HepG2 (cell line): ENCODE results near the gene BCL2. TPM values are rescaled to one million over a fixed set of nuclear protein-coding genes. Genes with fewer than 3 reads are reported as not detected.

Source experiments
- ATAC-seq: fragments of 200-7000 bp; cut with Tn5 transposase; 3 replicates; pipeline ENCODE4 v1.9.1; 2020; ENCODE audit warnings: mild to moderate bottlenecking, moderate library complexity
- BruUV-seq: library from RNA; stranded (reverse); fragments of 400-500 nt; replicated peaks from 2 replicates; lab custom pipeline; 2021; lab: Mats Ljungman, UMichigan
- CTCF ChIA-PET: fragments of 300-600 bp; formaldehyde crosslinking; extraction: SDS; loops from one replicate; lab custom pipeline; 2021; ENCODE audit warnings: low total read pairs, inconsistent platforms, low intra/inter-chr PET ratio; lab: Yijun Ruan, JAX
- POLR2A ChIA-PET: fragments of 350-600 bp; sonication (Branson Sonifier 250); formaldehyde crosslinking; loops from one replicate; lab custom pipeline; 2020; ENCODE audit warnings: antibody characterized with exemption, inconsistent platforms; lab: Yijun Ruan, JAX
- DNase-seq: peaks from one replicate; pipeline ENCODE4 v3.0.0-alpha.2; 2015; ENCODE audit warnings: low spot score
- FAIRE-seq: peaks from 3 replicates; lab custom pipeline; 2011; peaks lifted over from hg19 to GRCh38; lab: Jason Lieb, UNC
- H2AFZ ChIP-seq: one replicate; pipeline ENCODE4 v1.6.1; 2011; ENCODE audit warnings: low read length, inconsistent platforms
- H3K27ac ChIP-seq: fragments of 300-600 bp; 3 replicates; pipeline ENCODE4 v1.8.0; 2011; ENCODE audit warnings: mixed run types, mild to moderate bottlenecking, mixed read lengths, low read length, inconsistent platforms; ENCODE audit not compliant: insufficient read depth; ENCODE audit errors: extremely low read length
- H3K27me3 ChIP-seq, 2 experiments: fragments of 200-600 bp in 1 of 2; 2 replicates in 1 of 2; 3 replicates in 1 of 2; pipeline versions ENCODE4 v1.6.0 to v1.8.0; 2011; ENCODE audit warnings: low read length in 2 of 2, mild to moderate bottlenecking in 2 of 2, moderate library complexity in 2 of 2, inconsistent platforms in 1 of 2; ENCODE audit not compliant: insufficient read depth in 2 of 2, control insufficient read depth in 1 of 2
- H3K36me3 ChIP-seq, 2 experiments: fragments of 200-600 bp in 1 of 2; replicated peaks in 1 of 2; 2 replicates in 1 of 2; 3 replicates in 1 of 2; pipeline versions ENCODE4 v1.5.1 to v1.8.0; 2011; ENCODE audit warnings: low read length in 2 of 2, inconsistent platforms in 1 of 2; ENCODE audit not compliant: insufficient read depth in 2 of 2, control insufficient read depth in 1 of 2
- H3K4me1 ChIP-seq: 2 replicates; pipeline ENCODE4 v1.5.1; 2012; ENCODE audit warnings: low read length, inconsistent platforms; ENCODE audit not compliant: insufficient read depth
- H3K4me2 ChIP-seq: 2 replicates; pipeline ENCODE4 v1.6.0; 2011; ENCODE audit warnings: low read depth, low read length, inconsistent platforms
- H3K4me3 ChIP-seq, 3 experiments: fragments of 200-600 bp in 1 of 3; sonication (generic), shearing (Covaris generic) in 1 of 3; replicated peaks in 1 of 3; 2 replicates each; pipeline ENCODE4 v1.5.1; 2011 to 2016; ENCODE audit warnings: low read length in 3 of 3, inconsistent platforms in 2 of 3, low read depth in 2 of 3, mild to moderate bottlenecking in 2 of 3, control low read depth in 1 of 3, mixed read lengths in 1 of 3; ENCODE audit not compliant: insufficient read depth in 1 of 3
- H3K79me2 ChIP-seq: one replicate; pipeline ENCODE4 v1.6.1; 2011; ENCODE audit warnings: low read length, inconsistent platforms; ENCODE audit not compliant: insufficient read depth
- H3K9ac ChIP-seq: 2 replicates; pipeline ENCODE4 v1.6.0; 2011; ENCODE audit warnings: mild to moderate bottlenecking, low read depth, low read length, inconsistent platforms; ENCODE audit not compliant: insufficient read depth
- H3K9me3 ChIP-seq: 2 replicates; pipeline ENCODE4 v1.5.1; 2012; ENCODE audit warnings: mild to moderate bottlenecking, low read length
- H4K20me1 ChIP-seq: 2 replicates; pipeline ENCODE4 v1.6.0; 2011; ENCODE audit warnings: inconsistent platforms, mild to moderate bottlenecking, low read length, moderate library complexity; ENCODE audit not compliant: insufficient read depth
- SRSF4 ChIP-seq: fragments of 200-400 bp; formaldehyde crosslinking; IDR thresholded peaks from one replicate; pipeline ENCODE4 v1.6.1; 2018; ENCODE audit warnings: mild to moderate bottlenecking, low read depth, low read length, moderate library complexity; ENCODE audit not compliant: poor library complexity, severe bottlenecking
- ZNF326 ChIP-seq: sonication (generic); formaldehyde crosslinking; IDR thresholded peaks from 2 replicates; pipeline ENCODE4 v1.4.0; 2020; ENCODE audit warnings: missing genetic modification reagents, borderline replicate concordance
- ZNF34 ChIP-seq: sonication (generic); formaldehyde crosslinking; IDR thresholded peaks from 2 replicates; pipeline ENCODE4 v1.4.0; 2020; ENCODE audit warnings: mild to moderate bottlenecking, missing genetic modification reagents, borderline replicate concordance
- ZNF879 ChIP-seq: sonication (generic); formaldehyde crosslinking; IDR thresholded peaks from 2 replicates; pipeline ENCODE4 v1.8.1; 2023; ENCODE audit warnings: missing genetic modification reagents
- WGBS: methylation state at CpG from one replicate; pipeline ENCODE4 v1.1.6; 2017; ENCODE audit warnings: low lambda C conversion rate; 5-methylcytosine and 5-hydroxymethylcytosine counted together
- in situ Hi-C: cut with HindIII; loops from 2 replicates; pipeline ENCODE4 v1.10.0; 2017; ENCODE audit warnings: low pct_unique_long_range_greater_than_20kb; ENCODE audit not compliant: extremely low pct_ligation_motif_present
- intact Hi-C: fragments of 100-400 bp; cut with micrococcal nuclease; formaldehyde crosslinking; loops from one replicate; pipeline ENCODE4 v1.10.0; 2022; ENCODE audit not compliant: unreplicated experiment
- polyA plus RNA-seq, 8 experiments: library from polyadenylated mRNA; depleted of rRNA in 3 of 8; stranded (reverse) in 7 of 8; unstranded in 1 of 8; fragments of >200 nt; fragmentation: Illumina TruSeq in 4 of 8; extraction: Trizol in 4 of 8; gene quantifications; 2 replicates each; pipeline versions ENCODE4 v1.2.1 to v1.2.3, GENCODE V29; 2011 to 2016; ENCODE audit warnings: low read depth in 4 of 8, missing spikeins in 1 of 8, mixed read lengths in 1 of 8; ENCODE audit not compliant: insufficient read depth in 1 of 8
- total RNA-seq, 5 experiments: library from RNA; depleted of rRNA; stranded (reverse); fragments of >200 nt; fragmentation: Illumina TruSeq; extraction: Trizol; gene quantifications; 2 replicates each; pipeline ENCODE4 v1.2.3, GENCODE V29; 2016; ENCODE audit warnings: low read depth in 1 of 5
- TF ChIP-seq, protein P1 (sequence below): sonication (generic); formaldehyde crosslinking; IDR thresholded peaks from 2 replicates; pipeline ENCODE4 v1.4.0; 2020; ENCODE audit warnings: mild to moderate bottlenecking, missing genetic modification reagents
- TF ChIP-seq, protein P2 (sequence below): sonication (generic); formaldehyde crosslinking; IDR thresholded peaks from 2 replicates; pipeline ENCODE4 v1.4.0; 2020; ENCODE audit warnings: missing genetic modification reagents

Gene BCL2
- total and polyA plus RNA-seq, 2 of the 13 experiments (the other 11 are each of a cell fraction or from before 2014, with no cell fraction given), result 0.07 to 0.53 TPM

DNA sequence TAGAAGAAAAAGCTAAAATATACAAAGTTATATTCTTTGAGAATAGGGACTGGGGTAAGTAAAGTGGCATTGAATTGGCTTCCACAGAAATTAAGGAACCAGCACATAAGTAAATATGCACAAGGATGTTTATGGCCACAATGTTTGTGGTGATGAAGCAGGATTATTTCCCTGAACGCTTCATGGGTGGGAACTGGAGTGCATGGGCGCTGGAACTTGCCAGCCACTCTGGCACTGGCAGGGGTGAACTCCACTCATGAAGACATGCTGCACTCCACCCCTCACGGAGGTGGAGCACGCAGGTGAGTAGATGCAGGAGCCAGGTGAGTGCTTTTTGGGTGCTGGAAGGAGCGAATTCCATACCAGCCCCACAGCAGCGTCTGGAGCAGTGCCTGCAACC is 94.1 kb downstream of the BCL2 start:
- Histone ChIP-seq H3K4me2 (no peak overlapping the region), H3K79me2 (no peaks in the 10 kb centered on the region), H3K27ac (no peak overlapping the region), H4K20me1 (no peaks in the 10 kb centered on the region), H3K4me3 (no peak overlapping the region), H3K36me3 (no peaks in the 10 kb centered on the region), H3K9ac (no peak overlapping the region), H3K9me3 (no peaks in the 10 kb centered on the region), H3K4me1 (no peaks in the 10 kb centered on the region), H2AFZ (no peak overlapping the region), H3K27me3 (peaks cover 0 to 5% of the 10 kb centered on the region in 2 experiments; a peak in 2 of 5 replicates)
- TF ChIP-seq ZNF326, result no peak
- TF ChIP-seq, protein P1, sequence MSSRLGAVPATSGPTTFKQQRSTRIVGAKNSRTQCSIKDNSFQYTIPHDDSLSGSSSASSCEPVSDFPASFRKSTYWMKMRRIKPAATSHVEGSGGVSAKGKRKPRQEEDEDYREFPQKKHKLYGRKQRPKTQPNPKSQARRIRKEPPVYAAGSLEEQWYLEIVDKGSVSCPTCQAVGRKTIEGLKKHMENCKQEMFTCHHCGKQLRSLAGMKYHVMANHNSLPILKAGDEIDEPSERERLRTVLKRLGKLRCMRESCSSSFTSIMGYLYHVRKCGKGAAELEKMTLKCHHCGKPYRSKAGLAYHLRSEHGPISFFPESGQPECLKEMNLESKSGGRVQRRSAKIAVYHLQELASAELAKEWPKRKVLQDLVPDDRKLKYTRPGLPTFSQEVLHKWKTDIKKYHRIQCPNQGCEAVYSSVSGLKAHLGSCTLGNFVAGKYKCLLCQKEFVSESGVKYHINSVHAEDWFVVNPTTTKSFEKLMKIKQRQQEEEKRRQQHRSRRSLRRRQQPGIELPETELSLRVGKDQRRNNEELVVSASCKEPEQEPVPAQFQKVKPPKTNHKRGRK (CRISPR knock-in tag), result no peak
- no peak for TF ChIP-seq SRSF4
- no peak for TF ChIP-seq ZNF34 (CRISPR knock-in tag)
- no peak for TF ChIP-seq ZNF879 (CRISPR knock-in tag)
- TF ChIP-seq, protein P2, sequence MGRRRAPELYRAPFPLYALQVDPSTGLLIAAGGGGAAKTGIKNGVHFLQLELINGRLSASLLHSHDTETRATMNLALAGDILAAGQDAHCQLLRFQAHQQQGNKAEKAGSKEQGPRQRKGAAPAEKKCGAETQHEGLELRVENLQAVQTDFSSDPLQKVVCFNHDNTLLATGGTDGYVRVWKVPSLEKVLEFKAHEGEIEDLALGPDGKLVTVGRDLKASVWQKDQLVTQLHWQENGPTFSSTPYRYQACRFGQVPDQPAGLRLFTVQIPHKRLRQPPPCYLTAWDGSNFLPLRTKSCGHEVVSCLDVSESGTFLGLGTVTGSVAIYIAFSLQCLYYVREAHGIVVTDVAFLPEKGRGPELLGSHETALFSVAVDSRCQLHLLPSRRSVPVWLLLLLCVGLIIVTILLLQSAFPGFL (CRISPR knock-in tag), result no peak
- FAIRE-seq (no peak), DNase-seq (no peak), ATAC-seq (no peak)
- POLR2A ChIA-PET, result no interaction called here
- 0% methylated on average over 2 of the region's 6 CpGs for WGBS
- intact Hi-C loops (no loop called here), in situ Hi-C loops (no loop called here)
- no TSS peak for BruUV-seq
- CTCF ChIA-PET, result no interaction called here
